Measurements from ENCODE around the gene COX7A1.

GRCh38 chr19:36169084-36169760, 17.0 kb upstream of the COX7A1 start:
- TF ChIP-seq CTCF (IDR thresholded peaks at IDR 0.05), result no peak
- no peak for TF ChIP-seq POLR2A (IDR thresholded peaks at IDR 0.05)
- peak; percentile 48 for TF ChIP-seq POLR2AphosphoS5 (IDR thresholded peaks at IDR 0.05)
- TF ChIP-seq EP300 (IDR thresholded peaks at IDR 0.05), result no peak
